ENCODE measurements around the gene GABRA4.

Gene GABRA4

GRCh38 chr4:47017494-47017893 lies 24.1 kb upstream of the GABRA4 start:
- TF ChIP-seq, protein P1, sequence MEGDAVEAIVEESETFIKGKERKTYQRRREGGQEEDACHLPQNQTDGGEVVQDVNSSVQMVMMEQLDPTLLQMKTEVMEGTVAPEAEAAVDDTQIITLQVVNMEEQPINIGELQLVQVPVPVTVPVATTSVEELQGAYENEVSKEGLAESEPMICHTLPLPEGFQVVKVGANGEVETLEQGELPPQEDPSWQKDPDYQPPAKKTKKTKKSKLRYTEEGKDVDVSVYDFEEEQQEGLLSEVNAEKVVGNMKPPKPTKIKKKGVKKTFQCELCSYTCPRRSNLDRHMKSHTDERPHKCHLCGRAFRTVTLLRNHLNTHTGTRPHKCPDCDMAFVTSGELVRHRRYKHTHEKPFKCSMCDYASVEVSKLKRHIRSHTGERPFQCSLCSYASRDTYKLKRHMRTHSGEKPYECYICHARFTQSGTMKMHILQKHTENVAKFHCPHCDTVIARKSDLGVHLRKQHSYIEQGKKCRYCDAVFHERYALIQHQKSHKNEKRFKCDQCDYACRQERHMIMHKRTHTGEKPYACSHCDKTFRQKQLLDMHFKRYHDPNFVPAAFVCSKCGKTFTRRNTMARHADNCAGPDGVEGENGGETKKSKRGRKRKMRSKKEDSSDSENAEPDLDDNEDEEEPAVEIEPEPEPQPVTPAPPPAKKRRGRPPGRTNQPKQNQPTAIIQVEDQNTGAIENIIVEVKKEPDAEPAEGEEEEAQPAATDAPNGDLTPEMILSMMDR (conservative IDR thresholded peaks at IDR 0.05; ENCODE audit: low read length): no peak
- no peak for DNase-seq (ENCODE audit: low read depth)
- no peak overlapping the region for H3K4me3 ChIP-seq (ENCODE audit: low read length)

- no peak for DNase-seq (ENCODE audit: low read depth)
- TF ChIP-seq, protein P1 (conservative IDR thresholded peaks at IDR 0.05; ENCODE audit: low read length): no peak
- H3K4me3 ChIP-seq (ENCODE audit: low read length): no peak overlapping the region
Measured at GRCh38 chr4:47017081-47017480, 23.7 kb upstream of the GABRA4 start.

DNA sequence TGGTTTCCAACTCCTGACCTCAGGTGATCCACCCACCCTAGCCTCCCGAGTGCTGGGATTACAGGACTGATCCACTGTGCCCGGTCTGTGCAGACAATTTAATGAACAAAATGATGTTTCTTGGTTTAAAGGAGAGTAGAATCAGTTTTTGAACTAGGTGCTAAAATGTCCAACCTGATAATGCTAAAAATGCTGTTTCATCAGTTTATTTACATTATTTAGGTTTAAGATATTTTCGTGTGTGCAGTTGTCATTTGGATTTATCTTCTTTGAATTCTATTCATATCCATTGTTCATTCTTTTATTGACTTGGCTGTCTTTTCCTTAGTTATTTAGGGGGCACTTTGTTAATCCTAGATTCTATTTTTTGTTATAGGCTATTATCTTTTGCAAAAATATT lies 20.0 kb upstream of the GABRA4 start:
- TF ChIP-seq, protein P1 (conservative IDR thresholded peaks at IDR 0.05; ENCODE audit: low read length): no peak
- no peak overlapping the region for H3K4me3 ChIP-seq (ENCODE audit: low read length)
- no peak for DNase-seq (ENCODE audit: low read depth)

DNA sequence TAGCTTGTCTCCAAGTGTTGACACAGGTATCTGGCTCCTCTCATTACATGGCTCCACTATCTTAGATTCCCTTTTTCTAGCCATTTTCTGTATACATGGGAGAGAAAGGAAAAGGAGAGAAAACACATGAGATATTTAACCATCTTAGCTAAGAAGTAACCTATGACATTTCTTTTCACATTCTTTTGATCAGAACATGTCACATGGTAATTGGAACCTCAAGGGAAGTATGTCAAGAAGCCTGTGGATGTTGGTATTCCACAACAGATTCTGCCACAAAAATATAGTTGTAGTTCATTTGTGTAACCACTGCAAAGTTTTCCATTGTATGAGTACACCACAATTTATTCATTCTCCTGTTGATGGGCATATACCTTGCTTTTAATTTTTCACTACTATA lies 19.3 kb upstream of the GABRA4 start:
- no peak overlapping the region for H3K4me3 ChIP-seq (ENCODE audit: low read length)
- TF ChIP-seq, protein P1 (conservative IDR thresholded peaks at IDR 0.05; ENCODE audit: low read length): no peak
- no peak for DNase-seq (ENCODE audit: low read depth)

GRCh38 chr4:47010912-47011446 lies 17.6 kb upstream of the GABRA4 start:
- no peak overlapping the region for H3K4me3 ChIP-seq (ENCODE audit: low read length)
- TF ChIP-seq, protein P1 (conservative IDR thresholded peaks at IDR 0.05; ENCODE audit: low read length): no peak
- DNase-seq (ENCODE audit: low read depth): no peak

GRCh38 chr4:47010347-47010911 lies 17.0 kb upstream of the GABRA4 start:
- DNase-seq (ENCODE audit: low read depth): no peak
- no peak overlapping the region for H3K4me3 ChIP-seq (ENCODE audit: low read length)
- TF ChIP-seq, protein P1 (conservative IDR thresholded peaks at IDR 0.05; ENCODE audit: low read length): no peak

- DNase-seq (ENCODE audit: low read depth): no peak
- TF ChIP-seq, protein P1 (conservative IDR thresholded peaks at IDR 0.05; ENCODE audit: low read length): no peak
- H3K4me3 ChIP-seq (ENCODE audit: low read length): no peak overlapping the region
Measured at GRCh38 chr4:47002580-47002979, 9.2 kb upstream of the GABRA4 start.
